Raji (cell line): ENCODE results near the gene PLCL1.

Source experiments
- POLR2A ChIP-seq: IDR thresholded peaks from 2 replicates; pipeline ENCODE4 v1.6.1; 2011; ENCODE audit warnings: low read depth, low read length, control low read depth; ENCODE audit not compliant: insufficient read depth

Gene PLCL1

GRCh38 chr2:198045227-198045626, 240.8 kb downstream of the PLCL1 start:
- no peak for TF ChIP-seq POLR2A

GRCh38 chr2:198052741-198053140, 248.3 kb downstream of the PLCL1 start:
- TF ChIP-seq POLR2A: no peak

GRCh38 chr2:198053148-198053547, 248.8 kb downstream of the PLCL1 start:
- TF ChIP-seq POLR2A: no peak

GRCh38 chr2:198053776-198054175, 249.4 kb downstream of the PLCL1 start:
- TF ChIP-seq POLR2A: no peak

- no peak for TF ChIP-seq POLR2A
Measured at GRCh38 chr2:198054299-198054698, 249.9 kb downstream of the PLCL1 start.

- no peak for TF ChIP-seq POLR2A
Measured at GRCh38 chr2:198055716-198056115, 251.3 kb downstream of the PLCL1 start.

- TF ChIP-seq POLR2A: no peak
Measured at GRCh38 chr2:198056836-198057235, 252.4 kb downstream of the PLCL1 start.

GRCh38 chr2:198059800-198060199, 255.4 kb downstream of the PLCL1 start:
- no peak for TF ChIP-seq POLR2A

GRCh38 chr2:198060277-198060676, 255.9 kb downstream of the PLCL1 start:
- no peak for TF ChIP-seq POLR2A

GRCh38 chr2:198062826-198063225, 258.4 kb downstream of the PLCL1 start:
- no peak for TF ChIP-seq POLR2A

GRCh38 chr2:198063242-198063641, 258.8 kb downstream of the PLCL1 start:
- TF ChIP-seq POLR2A: no peak

- TF ChIP-seq POLR2A: no peak
Measured at GRCh38 chr2:198065322-198065721, 260.9 kb downstream of the PLCL1 start.

- no peak for TF ChIP-seq POLR2A
Measured at GRCh38 chr2:198066597-198066996, 262.2 kb downstream of the PLCL1 start.

- no peak for TF ChIP-seq POLR2A
Measured at GRCh38 chr2:198072655-198073054, 268.3 kb downstream of the PLCL1 start.

GRCh38 chr2:198073253-198073652, 268.9 kb downstream of the PLCL1 start:
- no peak for TF ChIP-seq POLR2A

- TF ChIP-seq POLR2A: no peak
Measured at GRCh38 chr2:198077477-198077876, 273.1 kb downstream of the PLCL1 start.

- TF ChIP-seq POLR2A: no peak
Measured at GRCh38 chr2:198080879-198081765, 276.7 kb downstream of the PLCL1 start.
